GM18507 (cell line): ENCODE data around the gene RAB6B.

ENCODE experiments used
- DNase-seq: peaks from one replicate; pipeline ENCODE4 v3.0.0; 2011; ENCODE audit warnings: low read depth; ENCODE audit not compliant: insufficient read length; ENCODE audit errors: extremely low spot score
- FAIRE-seq: peaks from 2 replicates; lab custom pipeline; 2011; peaks lifted over from hg19 to GRCh38; lab: Jason Lieb, UNC

Gene RAB6B

DNA sequence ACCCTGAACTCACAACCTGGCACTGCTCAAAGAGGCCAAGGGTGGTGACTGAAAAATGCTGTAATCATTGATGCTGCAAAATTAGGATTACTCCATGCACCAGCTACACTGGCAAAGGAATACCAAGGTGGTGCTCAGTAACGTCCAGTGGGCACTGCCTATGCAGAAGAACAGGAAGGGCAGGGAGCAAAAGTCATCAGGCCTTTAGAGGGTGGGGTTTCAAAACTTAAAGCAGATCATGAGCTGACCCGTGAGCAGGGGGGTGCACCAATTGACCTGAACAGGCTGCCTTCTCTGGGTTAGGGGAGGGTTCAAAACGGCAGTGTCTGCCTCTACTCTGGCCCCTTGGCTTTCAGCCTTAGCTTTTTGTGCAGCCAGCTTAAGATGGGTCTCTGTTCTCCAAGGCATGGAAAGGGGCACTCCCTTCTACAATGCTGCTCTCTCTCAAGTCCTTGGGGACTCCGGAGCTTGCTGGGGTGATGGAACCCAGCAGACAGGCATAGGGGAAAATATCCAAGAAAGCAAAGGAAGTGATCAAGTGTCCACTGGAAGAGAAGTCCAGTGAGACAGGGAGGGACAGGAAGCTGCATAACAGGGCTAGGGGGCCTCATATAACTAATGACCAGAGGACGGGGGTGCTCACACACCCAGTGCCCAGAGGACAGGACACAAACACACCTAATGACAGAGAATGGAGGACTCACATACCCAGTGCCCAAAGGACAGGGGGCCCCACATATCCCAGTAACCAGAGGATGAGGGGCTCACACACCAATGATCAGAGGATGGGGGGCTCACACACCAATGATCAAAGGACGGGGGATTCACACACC, 11.4 kb downstream of the RAB6B start:
- DNase-seq (no peak), FAIRE-seq (no peak)

DNA sequence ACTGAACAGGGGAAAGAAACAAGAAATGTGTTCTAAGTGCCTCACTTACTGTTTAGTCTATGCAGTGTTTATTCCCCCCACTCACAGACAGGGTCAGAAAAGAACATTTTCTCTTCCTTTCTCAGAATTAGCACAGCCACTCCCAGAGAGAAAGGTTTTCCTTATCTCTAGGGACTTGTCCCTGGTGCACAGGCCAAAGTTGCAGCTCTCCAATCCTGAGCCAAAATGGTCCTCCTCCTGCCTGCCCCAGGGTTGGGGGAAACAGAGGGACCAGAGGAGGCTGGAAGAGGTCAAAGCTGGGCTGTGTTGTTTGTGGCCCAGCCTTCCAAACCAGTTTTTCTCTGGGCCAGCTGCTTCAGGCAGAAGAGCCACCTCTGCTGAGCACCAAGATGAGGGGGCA, 12.0 kb downstream of the RAB6B start:
- DNase-seq (no peak), FAIRE-seq (no peak)

DNA sequence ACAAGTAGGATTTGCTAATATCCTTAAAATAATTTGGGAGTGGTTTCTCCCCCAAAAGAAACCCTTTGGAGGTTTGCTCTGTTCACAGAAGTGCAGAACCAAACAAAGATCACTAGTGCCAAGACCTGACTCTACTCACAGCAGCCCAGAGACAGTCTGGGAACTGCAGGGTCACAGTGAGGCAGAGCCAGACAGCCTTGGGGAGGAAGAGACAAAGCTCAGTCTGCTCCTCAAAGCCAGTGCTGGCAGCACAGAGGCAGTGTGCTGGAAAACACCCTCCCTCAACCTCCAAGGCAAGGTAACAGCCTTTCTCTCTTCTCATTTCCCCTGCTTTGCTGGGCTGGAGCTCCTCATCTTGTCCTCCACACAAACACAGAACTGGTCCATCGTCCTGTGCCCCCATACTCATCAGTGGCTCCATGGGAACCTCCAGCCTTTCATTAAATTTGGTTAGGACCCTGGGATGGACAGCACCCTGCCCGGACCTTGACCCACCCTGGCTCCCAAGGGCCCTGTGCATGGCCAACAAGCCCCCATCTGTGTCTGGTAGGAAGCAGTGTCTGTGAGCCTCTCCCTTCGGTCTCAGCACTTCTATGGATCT, 12.6 kb downstream of the RAB6B start:
- DNase-seq: no peak

DNA sequence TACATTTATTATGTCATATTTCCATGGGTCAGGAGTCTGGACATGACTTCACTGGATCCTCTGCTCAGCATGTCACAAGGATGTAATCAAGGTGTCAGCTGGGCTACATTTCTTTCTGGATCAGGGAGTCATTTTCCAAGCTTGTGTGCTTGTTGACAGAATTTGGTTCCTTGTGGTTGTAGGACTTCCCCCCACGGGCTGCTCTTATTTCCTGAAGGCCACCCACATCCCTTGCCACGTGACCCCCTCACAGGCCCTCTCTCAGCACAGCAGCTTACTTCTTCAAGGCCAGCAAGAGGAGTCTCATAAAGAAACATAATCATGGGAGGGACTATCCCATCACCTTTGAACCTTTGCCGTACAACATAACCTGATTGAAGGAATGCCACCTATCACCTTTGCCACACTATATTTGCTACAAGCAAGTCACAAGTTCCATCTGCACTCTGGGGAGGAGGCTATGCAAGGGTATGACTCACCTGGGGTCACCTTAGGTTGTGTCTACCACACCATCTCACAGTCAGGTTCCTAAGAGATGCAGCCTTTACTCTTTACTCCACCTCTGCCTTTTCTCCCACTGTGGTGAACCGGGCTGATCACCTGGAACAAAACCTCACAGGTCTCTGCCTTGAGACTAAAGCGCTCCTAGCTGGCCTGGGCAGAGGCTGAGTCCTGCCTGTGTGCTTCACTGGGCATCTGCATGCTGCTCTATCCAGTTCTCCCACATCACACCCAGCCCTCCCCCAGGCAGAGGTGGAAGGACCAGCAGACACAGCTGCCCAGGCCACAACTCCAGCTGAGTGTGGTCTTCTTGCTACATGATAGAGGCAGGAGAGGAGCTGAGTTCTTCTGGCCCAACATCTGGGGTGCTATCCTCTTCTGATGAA, 13.5 kb downstream of the RAB6B start:
- DNase-seq (no peak), FAIRE-seq (no peak)

More for the DNA sequence above, 12.6 kb downstream of the RAB6B start:
- FAIRE-seq: no peak

DNA sequence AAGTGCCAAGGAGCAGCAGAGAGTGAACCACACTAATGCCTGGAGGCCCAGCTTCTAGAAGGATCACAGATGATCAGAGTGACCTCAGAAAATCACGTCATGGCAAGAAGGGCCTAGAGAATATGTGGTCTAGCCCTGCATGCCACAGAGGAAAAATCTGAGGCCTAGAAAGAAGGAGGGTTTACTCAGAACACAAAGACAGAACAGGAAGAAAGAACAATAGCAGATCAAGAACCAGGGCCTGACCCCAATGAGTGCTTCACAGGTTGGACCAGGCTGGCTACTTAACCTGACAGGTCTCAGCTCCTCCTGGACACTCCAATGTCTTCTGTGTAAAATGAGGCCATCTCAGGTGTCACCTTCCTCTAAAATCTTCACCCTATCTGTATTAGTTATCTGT, 14.2 kb downstream of the RAB6B start:
- FAIRE-seq (no peak), DNase-seq (no peak)

DNA sequence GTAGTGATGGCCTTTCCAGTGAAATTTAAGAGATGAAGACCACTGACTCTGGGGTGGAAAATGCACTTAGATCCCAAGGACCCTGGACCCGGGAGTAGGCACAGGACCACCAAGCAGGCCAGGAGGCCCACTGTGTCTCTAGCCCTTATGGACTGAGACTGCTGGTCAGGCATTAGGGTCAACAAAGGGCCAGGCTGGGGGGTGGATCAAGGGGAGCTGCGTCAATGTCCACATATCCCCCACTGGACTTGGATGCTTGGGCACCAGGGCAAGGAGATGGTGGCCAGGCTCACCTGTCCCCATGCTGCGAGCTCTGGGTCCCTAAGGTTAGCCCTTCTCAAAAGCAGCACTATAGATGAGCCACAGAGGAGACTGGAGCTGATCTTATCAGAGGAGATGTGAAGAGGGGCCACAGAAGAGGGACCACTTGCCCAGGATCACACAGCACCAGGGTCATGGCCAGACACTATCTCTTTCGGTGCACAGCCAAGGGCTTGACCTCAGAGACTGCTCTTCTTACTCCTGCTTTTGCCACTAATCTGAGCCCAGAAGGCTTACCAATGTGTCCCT, 14.7 kb downstream of the RAB6B start:
- DNase-seq (no peak), FAIRE-seq (no peak)

DNA sequence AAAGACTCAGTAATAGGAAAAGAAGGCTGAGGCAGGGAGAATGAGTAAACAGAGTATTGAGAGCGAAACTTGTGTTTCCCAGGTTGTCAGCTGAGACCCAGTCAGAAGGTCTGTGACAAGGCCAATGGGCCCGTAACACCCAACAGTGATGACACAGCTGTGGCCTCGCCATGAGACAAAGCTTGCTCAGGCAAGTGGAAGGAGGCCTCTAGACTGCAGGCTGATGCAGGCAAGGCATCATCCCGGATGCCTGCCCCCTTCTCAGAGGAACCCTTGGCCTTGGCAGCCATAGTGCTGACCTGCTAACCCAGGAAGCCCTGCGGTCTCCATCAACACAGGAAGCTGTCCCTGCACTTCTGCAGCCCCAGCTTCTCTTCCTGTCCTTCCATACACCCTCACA, 15.4 kb downstream of the RAB6B start:
- FAIRE-seq (no peak), DNase-seq (no peak)

DNA sequence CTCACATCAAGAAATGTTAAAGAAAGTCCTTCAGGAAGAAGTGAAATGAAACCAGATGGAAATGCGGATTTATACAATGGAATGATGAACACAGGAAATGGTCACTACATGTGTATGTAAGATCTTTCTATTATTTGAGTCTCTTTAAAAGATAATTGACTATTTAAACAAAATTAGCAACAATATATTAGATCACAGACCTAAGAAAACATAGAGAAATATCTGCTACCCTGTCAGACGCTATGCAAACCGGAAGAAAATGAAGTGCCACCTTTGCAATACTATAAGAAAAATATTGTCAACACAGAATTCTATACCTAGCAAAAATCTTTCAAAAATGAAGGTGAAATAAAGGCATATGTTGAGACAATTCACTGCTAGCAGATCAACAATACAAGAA, 17.2 kb downstream of the RAB6B start:
- DNase-seq: no peak
- no peak for FAIRE-seq

DNA sequence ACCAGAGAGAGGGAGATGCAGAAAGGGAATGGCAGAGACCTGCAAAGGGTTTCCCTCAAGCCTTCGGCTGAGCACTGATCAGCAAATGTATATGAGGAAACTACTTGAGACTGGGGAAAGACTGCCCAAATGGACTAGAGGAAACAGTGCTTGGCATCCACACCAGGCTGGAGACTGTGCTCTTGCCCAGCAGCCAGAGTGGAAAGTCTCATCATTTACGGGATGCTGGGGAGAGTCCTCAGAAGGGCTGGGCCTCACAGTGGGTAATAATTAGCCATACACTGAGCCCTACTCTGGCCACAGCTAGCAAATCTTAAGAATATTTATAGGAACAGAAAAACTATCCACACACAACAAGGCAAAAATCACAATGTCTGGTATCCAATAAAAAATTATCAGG, 18.5 kb downstream of the RAB6B start:
- FAIRE-seq (no peak), DNase-seq (no peak)

DNA sequence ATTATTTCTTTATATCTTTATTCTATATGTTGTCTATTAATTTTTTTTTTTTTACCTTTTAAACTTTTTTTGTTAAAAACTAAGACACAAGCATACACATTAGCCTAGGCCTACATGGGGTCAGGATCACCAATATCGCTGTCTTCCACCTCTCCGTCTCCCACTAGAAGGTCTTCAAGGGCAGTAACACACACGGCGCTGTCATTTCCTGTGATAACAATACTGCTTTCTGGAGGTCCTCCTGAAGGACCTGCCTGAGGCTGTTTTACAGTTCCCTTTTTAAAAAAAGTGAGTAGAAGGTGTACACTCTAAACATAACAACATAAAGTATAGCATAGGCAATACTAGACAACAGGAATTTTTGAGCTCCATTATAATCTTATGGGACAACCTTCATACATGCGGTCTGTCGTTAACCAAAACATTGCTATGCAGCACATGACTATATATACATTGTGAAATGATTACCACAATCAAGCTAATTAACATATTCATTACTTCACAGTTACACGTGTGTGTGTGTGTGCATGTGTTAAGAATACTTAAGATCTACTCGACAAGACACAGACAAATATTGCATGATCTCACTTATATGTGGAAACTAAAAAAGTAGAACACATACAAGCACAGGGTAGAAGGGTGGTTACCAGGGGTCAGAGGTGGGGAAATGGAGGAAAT, 20.8 kb downstream of the RAB6B start:
- no peak for FAIRE-seq
- DNase-seq: no peak

DNA sequence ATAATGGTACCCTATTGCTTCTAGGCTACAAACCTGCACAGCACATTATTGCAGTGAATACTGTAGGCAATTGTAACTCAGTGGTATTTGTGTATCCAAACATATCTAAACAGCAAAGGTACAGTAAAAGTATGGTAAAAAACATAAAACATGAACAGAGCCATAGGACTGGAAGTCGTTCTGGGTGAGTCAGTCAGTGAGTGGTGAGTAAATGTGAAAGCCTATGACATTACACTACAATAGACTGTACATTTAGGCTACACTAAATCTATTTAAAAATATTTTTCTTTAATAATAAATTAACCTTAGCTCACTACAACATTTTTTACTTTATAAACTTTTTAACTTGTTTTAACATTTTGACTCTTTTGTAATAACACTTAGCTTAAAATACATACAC, 21.3 kb downstream of the RAB6B start:
- FAIRE-seq (no peak), DNase-seq (no peak)

DNA sequence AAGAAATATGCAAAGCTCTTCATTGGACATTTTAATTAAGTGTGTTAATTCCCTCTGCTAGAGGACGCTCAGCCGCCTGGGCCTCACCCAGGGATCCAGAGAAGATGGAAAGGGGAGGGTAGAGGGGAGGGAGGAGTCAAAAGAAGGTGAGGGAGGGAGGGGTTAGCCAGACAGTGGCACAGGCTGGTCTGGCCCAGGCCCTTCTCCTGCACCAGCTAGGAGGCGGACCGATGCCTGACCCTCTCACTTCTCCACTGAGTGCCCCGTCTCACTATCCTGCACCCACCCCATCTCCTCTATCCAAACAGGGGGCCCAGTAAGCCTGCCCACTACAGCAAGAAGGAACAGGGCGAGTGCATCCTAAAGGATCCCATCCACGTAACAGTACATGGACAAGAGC, 22.9 kb downstream of the RAB6B start:
- FAIRE-seq (no peak), DNase-seq (no peak)

DNA sequence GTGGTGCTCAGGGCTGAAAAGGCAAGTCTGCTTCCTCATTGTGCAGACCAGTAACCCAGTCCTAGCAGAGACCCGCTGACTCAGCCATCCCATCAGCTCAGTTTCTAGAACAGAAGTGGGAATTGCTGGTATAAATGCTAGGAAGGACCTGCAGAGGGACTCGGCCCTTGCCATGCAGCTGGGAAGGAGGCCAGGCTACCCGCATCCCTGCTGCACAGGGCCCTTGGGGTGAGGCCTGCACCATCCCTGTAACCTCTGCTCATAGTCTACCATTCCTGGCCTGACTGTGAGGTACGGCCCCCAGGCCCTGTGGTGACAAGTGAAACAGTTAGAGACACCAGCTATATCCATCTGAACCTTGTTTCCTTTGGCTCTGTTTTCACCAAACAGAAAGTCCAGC, 23.5 kb downstream of the RAB6B start:
- no peak for DNase-seq
- no peak for FAIRE-seq

DNA sequence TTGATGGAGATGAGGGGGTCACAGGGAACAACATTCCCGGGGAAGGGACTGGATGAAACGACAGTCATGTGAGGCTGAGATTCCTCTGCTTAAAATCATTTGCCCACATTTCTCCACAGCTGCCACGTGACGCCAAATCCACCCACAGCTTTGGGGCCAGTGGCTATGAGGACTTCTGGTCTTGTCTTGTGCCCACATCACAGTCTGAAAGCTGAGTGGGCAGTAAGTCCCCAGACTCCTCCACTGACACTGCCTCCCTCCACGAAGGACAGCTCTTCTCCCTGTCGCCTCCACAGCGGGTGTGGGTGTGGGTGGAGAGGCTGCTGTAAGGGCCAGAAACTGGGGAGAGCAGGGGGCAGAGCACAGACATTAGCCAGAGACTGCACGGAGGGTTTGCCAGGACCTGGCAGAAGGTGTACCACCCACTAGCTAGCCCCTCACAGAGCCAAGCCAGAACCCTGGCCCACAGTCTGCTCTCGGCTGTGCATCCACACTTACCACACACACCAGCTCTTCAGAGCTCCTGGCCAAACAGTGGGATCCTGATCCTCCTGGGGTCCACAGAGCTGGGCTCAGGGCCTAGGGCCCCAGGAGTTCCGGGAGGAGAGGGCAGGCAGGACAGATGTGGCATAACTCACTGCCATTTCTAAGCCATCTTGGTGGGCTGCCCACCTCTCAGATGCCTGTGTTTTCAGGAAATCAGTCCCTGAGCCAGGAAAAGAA, 24.2 kb downstream of the RAB6B start:
- DNase-seq (no peak), FAIRE-seq (no peak)

DNA sequence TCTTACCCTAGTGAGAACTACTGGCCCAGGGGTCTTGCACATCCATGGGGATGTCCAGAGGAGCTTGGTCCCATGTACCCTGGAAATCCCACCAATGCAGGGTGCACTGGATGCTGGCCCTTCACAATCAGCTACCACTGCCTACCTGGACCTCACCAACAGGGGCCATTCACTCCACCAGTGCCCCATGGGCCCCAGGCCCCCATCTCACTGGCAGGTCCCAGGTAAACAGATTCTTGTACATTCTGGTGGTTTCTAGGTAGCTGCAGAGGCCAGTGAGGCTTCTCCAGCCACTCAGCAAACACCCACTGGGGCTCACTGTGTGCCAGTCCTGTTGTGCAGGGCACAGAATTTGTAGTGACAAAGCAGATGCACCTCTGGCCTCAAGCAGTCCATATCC, 24.9 kb downstream of the RAB6B start:
- no peak for FAIRE-seq
- DNase-seq: no peak

DNA sequence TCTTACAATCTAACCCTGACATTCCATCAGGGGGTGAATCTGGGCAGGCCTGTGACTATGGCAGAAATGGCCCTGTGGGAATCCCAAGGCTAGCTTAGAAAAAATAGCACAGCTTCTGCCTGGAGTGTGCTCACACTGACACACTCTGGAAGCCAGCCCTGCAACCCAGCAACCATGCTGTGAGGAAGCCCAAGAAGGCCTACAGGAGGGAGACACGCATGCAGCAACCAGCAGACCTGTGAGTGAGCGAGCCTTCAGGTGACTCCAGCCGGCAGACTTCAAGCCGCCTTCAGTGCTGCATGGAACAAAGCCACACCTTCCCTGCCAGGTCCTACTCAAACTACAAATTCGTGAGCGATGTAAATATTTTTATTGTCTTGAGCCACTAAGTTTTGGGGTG, 26.1 kb downstream of the RAB6B start:
- no peak for FAIRE-seq
- no peak for DNase-seq

DNA sequence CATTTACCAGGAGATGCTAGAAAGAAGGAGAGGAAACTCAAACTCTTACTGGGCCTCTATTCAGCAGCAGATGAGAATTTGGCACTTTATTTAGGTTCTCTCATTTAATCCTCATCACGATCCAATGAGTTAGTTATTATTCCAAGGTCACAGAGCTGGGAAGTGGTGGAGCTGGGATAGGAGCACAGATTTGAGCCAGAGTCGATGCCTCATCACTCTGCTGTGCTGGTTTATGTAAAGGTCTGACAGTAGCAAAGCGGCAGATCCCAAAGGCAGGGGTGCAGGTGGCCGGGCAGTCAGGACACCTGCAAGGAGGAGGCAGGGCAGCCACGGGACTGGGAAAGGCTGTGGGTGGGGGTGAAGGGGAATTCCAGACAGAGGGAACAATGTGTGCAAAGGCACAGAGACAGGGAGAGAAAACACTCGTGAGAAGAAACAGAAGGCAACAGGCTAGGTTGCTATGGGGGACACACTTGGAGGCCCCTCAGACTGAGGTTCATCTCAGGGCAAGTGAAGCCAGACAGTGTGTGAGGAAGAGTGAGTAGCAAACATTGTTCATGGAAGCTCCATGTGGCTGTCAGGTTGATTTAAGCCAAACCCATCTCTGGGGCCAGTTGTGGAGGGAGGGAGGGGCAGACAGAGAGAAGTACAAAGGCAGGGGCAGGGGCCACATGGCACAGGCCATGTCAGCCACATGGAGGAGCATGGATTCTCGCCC, 26.8 kb downstream of the RAB6B start:
- no peak for DNase-seq
- no peak for FAIRE-seq

DNA sequence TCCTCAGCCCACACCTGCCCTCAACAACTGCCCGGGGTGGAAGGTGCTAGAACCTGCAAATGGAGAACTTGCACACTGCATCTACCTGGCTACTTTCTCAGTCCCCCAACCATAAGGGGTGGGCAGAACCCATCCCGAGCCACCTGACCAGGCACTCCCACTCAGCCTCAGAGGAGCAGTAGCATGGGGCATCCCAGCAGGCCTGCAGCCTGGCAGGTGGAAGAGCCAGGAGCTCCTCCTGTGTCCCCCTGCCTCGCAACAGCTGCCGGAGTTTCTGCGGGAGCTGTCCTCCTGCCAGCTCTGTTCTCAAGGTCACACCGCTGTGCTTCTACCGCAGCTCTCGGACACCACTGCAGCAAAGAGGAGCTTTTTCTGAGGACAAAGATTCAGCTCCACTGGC, 27.5 kb downstream of the RAB6B start:
- no peak for DNase-seq
- FAIRE-seq: no peak
